Keratinocyte (primary cell): ENCODE results near the gene CECR2. TPM values are rescaled to one million over a fixed set of nuclear protein-coding genes. Genes with fewer than 3 reads are reported as not detected.

Experiments
- DNase-seq: peaks from one replicate; pipeline ENCODE4 v3.0.0-alpha.2; 2011; ENCODE audit warnings: low read depth, missing footprints, low spot score
- FAIRE-seq: peaks from 2 replicates; lab custom pipeline; 2011; peaks lifted over from hg19 to GRCh38; lab: Jason Lieb, UNC
- H2AFZ ChIP-seq: 2 replicates; pipeline ENCODE4 v1.6.0; 2012; ENCODE audit warnings: low read length, control low read depth, inconsistent platforms; ENCODE audit not compliant: control insufficient read depth
- H3K27ac ChIP-seq: 2 replicates; pipeline ENCODE4 v1.5.1; 2011; ENCODE audit warnings: low read length; ENCODE audit not compliant: control insufficient read depth, insufficient read depth
- H3K27me3 ChIP-seq: 3 replicates; pipeline ENCODE4 v1.6.0; 2011; ENCODE audit warnings: low read length; ENCODE audit not compliant: control insufficient read depth, insufficient read depth; ENCODE audit errors: extremely low read depth
- H3K36me3 ChIP-seq, 2 experiments: 2 replicates in 1 of 2; 3 replicates in 1 of 2; pipeline ENCODE4 v1.5.1; 2011; ENCODE audit warnings: low read length in 2 of 2, mild to moderate bottlenecking in 1 of 2; ENCODE audit not compliant: control insufficient read depth in 2 of 2, insufficient read depth in 2 of 2; ENCODE audit errors: extremely low read depth in 1 of 2
- H3K4me1 ChIP-seq: 3 replicates; pipeline ENCODE4 v1.5.1; 2011; ENCODE audit warnings: low read length; ENCODE audit not compliant: control insufficient read depth, insufficient read depth; ENCODE audit errors: extremely low read depth
- H3K4me2 ChIP-seq: 3 replicates; pipeline ENCODE4 v1.6.0; 2011; ENCODE audit warnings: low read depth, low read length; ENCODE audit not compliant: control insufficient read depth, insufficient read depth; ENCODE audit errors: extremely low read depth
- H3K4me3 ChIP-seq, 3 experiments: fragments of 200-600 bp in 1 of 3; sonication (generic) in 1 of 3; 2 replicates in 2 of 3; 3 replicates in 1 of 3; pipeline ENCODE4 v1.5.1; 2011 to 2016; ENCODE audit warnings: low read length in 3 of 3, mild to moderate bottlenecking in 3 of 3, control low read depth in 2 of 3, inconsistent platforms in 1 of 3, low read depth in 1 of 3, mixed read lengths in 1 of 3, mixed run types in 1 of 3, moderate library complexity in 1 of 3; ENCODE audit not compliant: control insufficient read depth in 2 of 3, insufficient read depth in 2 of 3; ENCODE audit errors: extremely low read depth in 1 of 3
- H3K79me2 ChIP-seq: 2 replicates; pipeline ENCODE4 v1.6.0; 2012; ENCODE audit warnings: low read length; ENCODE audit not compliant: control insufficient read depth, insufficient read depth
- H3K9ac ChIP-seq: 3 replicates; pipeline ENCODE4 v1.6.0; 2011; ENCODE audit warnings: low read length; ENCODE audit not compliant: control insufficient read depth, insufficient read depth; ENCODE audit errors: extremely low read depth
- H3K9me1 ChIP-seq: 3 replicates; pipeline ENCODE4 v1.6.0; 2011; ENCODE audit warnings: low read length; ENCODE audit not compliant: control insufficient read depth, insufficient read depth; ENCODE audit errors: extremely low read depth
- H3K9me3 ChIP-seq: 2 replicates; pipeline ENCODE4 v1.5.1; 2012; ENCODE audit warnings: low read depth, low read length; ENCODE audit not compliant: control insufficient read depth
- H4K20me1 ChIP-seq: 3 replicates; pipeline ENCODE4 v1.6.0; 2011; ENCODE audit warnings: low read length; ENCODE audit not compliant: control insufficient read depth, insufficient read depth; ENCODE audit errors: extremely low read depth
- CTCF ChIP-seq, 3 experiments: IDR thresholded peaks in 1 of 3; conservative IDR thresholded peaks in 1 of 3; optimal IDR thresholded peaks in 1 of 3; 2 replicates in 2 of 3; 3 replicates in 1 of 3; pipeline versions ENCODE3 to v1.5.1; 2011; ENCODE audit warnings: low read length in 3 of 3, mild to moderate bottlenecking in 3 of 3, moderate library complexity in 2 of 3, control low read depth in 1 of 3, inconsistent platforms in 1 of 3; ENCODE audit not compliant: insufficient read depth in 2 of 3; ENCODE audit errors: extremely low read depth in 1 of 3
- EZH2 ChIP-seq: IDR thresholded peaks from one replicate; pipeline ENCODE4 v1.6.1; 2012; ENCODE audit warnings: inconsistent platforms, mild to moderate bottlenecking, low read length, moderate library complexity
- dilution Hi-C: fragments of 300-500 bp; cut with MboI; formaldehyde crosslinking; loops from one replicate; pipeline ENCODE4 v1.7.0; 2020; ENCODE audit warnings: low sequenced_read_pairs; ENCODE audit not compliant: extremely low pct_ligation_motif_present
- polyA plus RNA-seq, 5 experiments: library from polyadenylated mRNA; depleted of rRNA in 3 of 5; stranded (reverse) in 3 of 5; stranded (forward) in 1 of 5; unstranded in 1 of 5; fragments of >200 nt; gene quantifications; 1 replicate in 1 of 5; 2 replicates in 3 of 5; 3 replicates in 1 of 5; pipeline versions ENCODE4 v1.2.1 to v1.2.3, GENCODE V29; 2011 to 2012; ENCODE audit warnings: missing spikeins in 2 of 5, low read depth in 1 of 5, low replicate concordance in 1 of 5

CECR2 gene
- polyA plus RNA-seq, 1 donor (not counting 4 experiments of a cell fraction or from before 2014, with no cell fraction given): not detected

- no peak overlapping the region for H3K27ac ChIP-seq
- H3K36me3 ChIP-seq: no peaks in the 10 kb centered on the region
- no peak overlapping the region for H2AFZ ChIP-seq
- TF ChIP-seq EZH2 (no peak), CTCF (optimal IDR thresholded peaks at IDR 0.05 in 1 of 3, IDR thresholded peaks at IDR 0.05 in 1 of 3, conservative IDR thresholded peaks at IDR 0.05 in 1 of 3; ENCODE audit: extremely low read depth in 1 of 3, insufficient read depth in 2 of 3, low read length in 3 of 3) (no peak)
- H3K4me3 ChIP-seq: no peak overlapping the region
- no peaks in the 10 kb centered on the region for H4K20me1 ChIP-seq
- dilution Hi-C loops: no loop called here
- DNase-seq: no peak
- H3K9ac ChIP-seq: no peak overlapping the region
- no peak for FAIRE-seq
- peaks cover 3% of the 10 kb centered on the region for H3K27me3 ChIP-seq
- no peaks in the 10 kb centered on the region for H3K79me2 ChIP-seq
- H3K9me1 ChIP-seq: no peaks in the 10 kb centered on the region
- no peak overlapping the region for H3K4me2 ChIP-seq
- H3K9me3 ChIP-seq: no peaks in the 10 kb centered on the region
- H3K4me1 ChIP-seq: no peaks in the 10 kb centered on the region
Observed at GRCh38 chr22:17475318-17476230, 106.3 kb downstream of the CECR2 start.

GRCh38 chr22:17476838-17477237 is 107.6 kb downstream of the CECR2 start:
- DNase-seq (no peak), FAIRE-seq (no peak)
- H3K9me1 ChIP-seq: no peaks in the 10 kb centered on the region
- no peaks in the 10 kb centered on the region for H3K9me3 ChIP-seq
- H3K27me3 ChIP-seq: peaks cover 3% of the 10 kb centered on the region
- no peak overlapping the region for H3K9ac ChIP-seq
- H3K27ac ChIP-seq: no peak overlapping the region
- no peaks in the 10 kb centered on the region for H3K79me2 ChIP-seq
- no peaks in the 10 kb centered on the region for H4K20me1 ChIP-seq
- dilution Hi-C loops: no loop called here
- TF ChIP-seq EZH2: no peak
- TF ChIP-seq CTCF (optimal IDR thresholded peaks at IDR 0.05 in 1 of 3, IDR thresholded peaks at IDR 0.05 in 1 of 3, conservative IDR thresholded peaks at IDR 0.05 in 1 of 3; ENCODE audit: extremely low read depth in 1 of 3, insufficient read depth in 2 of 3, low read length in 3 of 3): no peak
- H3K36me3 ChIP-seq: no peaks in the 10 kb centered on the region
- H2AFZ ChIP-seq: no peak overlapping the region
- no peaks in the 10 kb centered on the region for H3K4me1 ChIP-seq
- no peak overlapping the region for H3K4me3 ChIP-seq
- peak overlapping the region; percentile 11 for H3K4me2 ChIP-seq
